GM21423 (cell line): Measurements from ENCODE around the gene CRADD.
A peak's percentile ranks its signal among the peaks of the same experiment; 100 is the strongest.

Experiments
- ATAC-seq: cut with Tn5 transposase; IDR thresholded peaks from one replicate; pipeline ENCODE4 v1.9.1; 2021; ENCODE audit warnings: mild to moderate bottlenecking, moderate library complexity; ENCODE audit not compliant: unreplicated experiment

CRADD gene

GRCh38 chr12:93836620-93837260, 159.6 kb downstream of the CRADD start:
- no peak for ATAC-seq

GRCh38 chr12:93838193-93838592, 161.0 kb downstream of the CRADD start:
- no peak for ATAC-seq

- ATAC-seq = no peak
Measured at GRCh38 chr12:93839064-93839463, 161.9 kb downstream of the CRADD start.

GRCh38 chr12:93841671-93842070, 164.5 kb downstream of the CRADD start:
- no peak for ATAC-seq

DNA sequence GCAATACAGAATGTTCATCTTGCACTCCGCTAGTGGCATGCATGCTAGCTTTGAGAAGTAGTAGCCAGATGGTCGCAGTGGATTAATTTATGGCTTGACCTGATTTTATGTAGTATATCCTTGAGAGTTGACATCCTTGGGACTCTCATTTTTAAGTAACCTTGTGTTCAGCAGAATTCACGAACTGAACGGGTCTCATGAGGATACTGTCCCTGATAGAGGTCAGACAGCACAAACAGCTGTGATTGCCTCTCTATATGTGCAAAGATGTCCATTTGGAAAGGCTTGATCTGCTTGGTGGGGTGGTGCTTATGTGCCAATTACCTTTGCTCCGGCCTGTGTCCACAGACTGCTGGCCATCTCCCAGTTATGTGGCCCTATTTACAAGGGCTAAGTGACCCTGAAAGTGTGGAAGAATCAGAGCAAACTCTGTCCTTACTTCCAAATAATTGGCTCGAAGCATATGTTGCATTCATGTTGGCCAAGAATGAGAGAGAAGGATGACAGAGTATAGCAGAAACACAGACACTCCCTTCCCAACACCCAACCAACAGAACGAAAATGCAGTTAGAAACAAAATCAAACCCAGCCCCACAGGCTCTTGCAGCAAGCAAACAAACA, 167.1 kb downstream of the CRADD start:
- ATAC-seq = no peak

DNA sequence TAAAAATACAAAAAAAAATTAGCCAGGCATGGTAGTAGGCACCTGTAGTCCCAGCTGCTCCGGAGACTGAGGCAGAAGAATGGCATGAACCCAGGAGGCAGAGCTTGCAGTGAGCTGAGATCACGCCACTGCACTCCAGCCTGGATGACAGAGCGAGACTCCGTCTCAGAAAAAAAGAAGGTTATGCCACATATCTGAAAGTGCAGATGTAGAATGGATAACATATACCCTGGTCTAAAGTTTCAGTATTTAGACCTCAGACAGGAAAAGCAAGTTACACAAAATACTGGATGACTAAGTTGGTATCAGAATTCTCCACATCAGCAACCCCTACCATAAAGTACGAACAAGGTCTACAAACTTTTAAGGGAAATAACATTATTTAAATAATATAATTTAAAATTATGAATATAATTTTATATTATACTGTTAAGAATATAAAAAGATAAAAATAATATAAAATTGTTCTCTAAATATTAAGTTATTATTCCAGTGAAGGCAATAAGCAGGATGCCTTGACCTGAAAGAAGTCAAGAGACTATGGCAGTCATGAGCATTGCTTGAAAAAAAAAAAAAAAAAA, 169.9 kb downstream of the CRADD start:
- ATAC-seq = no peak

- peak; percentile 73 for ATAC-seq
Measured at GRCh38 chr12:93847517-93848474, 170.6 kb downstream of the CRADD start.

- peak; percentile 26 for ATAC-seq
Measured at GRCh38 chr12:93848523-93849101, 171.4 kb downstream of the CRADD start.

DNA sequence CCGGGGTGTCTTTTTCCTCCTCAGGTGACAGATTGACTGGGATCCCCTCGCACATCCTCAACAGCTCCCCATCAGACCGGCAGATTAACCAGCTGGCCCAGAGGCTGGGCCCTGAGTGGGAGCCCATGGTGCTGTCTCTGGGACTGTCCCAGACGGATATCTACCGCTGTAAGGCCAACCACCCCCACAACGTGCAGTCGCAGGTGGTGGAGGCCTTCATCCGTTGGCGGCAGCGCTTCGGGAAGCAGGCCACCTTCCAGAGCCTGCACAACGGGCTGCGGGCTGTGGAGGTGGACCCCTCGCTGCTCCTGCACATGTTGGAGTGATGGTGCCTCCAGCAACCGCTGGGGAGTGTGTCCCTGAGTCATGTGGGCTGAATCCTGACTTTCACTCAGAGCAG, 172.8 kb downstream of the CRADD start:
- no peak for ATAC-seq

GRCh38 chr12:93850481-93851256, 173.5 kb downstream of the CRADD start:
- ATAC-seq = no peak

GRCh38 chr12:93851257-93851671, 174.1 kb downstream of the CRADD start:
- no peak for ATAC-seq

DNA sequence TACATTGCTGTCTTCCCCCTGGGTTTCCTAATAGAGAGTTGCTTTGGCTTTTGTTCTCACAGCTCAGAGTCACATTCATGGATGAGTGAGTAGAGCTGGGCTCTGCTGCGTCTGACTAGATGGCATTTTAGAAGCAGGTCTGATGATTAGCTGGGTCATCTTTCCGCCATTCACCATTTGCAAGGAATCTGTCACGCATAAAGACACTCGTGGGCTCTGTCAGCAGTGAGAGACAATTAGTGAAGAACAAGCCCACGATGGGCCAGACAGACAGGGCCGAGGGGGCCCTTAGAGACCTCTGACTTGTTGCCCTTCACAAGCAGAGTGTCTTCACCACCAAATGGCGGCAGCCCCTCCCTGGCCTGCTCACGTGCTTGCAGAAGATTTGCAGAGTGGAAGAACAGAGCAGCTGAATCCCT, 175.0 kb downstream of the CRADD start:
- no peak for ATAC-seq

DNA sequence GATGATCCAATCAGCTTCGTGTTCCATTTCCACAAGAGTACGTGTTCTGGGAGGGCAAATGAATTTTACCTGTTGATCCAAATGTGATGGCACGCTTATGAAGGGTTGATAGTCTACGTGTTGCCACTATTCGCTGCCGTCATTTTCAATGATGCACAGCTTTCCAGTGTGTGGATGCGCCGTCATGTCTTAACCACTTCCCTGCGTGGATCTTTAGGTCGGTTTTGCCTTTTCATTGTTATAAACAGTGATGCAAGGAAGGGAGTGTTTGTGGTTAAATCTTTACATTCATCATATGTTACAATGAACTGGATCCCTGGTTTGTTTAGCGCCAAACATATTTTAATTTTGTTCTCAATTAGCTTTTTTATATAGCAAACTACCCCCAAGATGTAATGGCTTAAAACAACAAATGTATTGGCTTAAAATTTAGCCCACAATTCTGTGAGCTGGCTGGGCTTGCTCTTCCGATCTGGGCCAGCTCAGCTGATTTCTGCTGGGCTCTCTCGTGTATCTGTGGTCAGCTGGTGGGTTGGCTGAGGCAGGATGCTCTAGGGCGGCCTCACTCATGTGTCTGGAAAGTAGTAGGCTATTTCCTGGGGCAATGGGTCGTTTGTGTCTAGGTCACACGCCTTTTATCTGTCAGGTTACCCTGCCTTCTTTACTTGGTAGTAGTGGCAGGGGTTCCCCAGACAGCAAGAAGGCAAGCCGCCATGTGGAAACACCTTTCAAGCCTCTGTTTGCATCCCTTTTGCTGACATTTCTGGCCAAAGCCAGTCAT, 176.7 kb downstream of the CRADD start:
- no peak for ATAC-seq

DNA sequence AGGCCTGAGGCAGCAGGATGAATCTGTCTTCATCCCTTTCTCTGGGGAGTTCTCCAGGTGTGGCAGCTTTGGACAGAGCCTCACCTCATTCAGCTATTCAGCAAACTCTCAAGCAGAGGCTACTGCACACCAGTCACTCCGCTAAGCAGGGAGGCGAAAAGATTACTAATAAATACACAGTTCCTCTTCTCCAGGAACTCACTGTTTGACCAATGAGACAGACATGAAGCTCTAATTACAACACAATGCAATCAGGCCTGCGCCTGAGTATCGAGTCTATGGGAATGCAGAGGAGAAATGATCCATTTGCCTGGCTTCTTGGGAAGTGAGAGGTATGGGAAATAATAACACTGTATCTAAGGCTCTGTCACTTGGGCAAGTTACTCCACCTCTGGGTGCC, 178.1 kb downstream of the CRADD start:
- ATAC-seq = no peak

DNA sequence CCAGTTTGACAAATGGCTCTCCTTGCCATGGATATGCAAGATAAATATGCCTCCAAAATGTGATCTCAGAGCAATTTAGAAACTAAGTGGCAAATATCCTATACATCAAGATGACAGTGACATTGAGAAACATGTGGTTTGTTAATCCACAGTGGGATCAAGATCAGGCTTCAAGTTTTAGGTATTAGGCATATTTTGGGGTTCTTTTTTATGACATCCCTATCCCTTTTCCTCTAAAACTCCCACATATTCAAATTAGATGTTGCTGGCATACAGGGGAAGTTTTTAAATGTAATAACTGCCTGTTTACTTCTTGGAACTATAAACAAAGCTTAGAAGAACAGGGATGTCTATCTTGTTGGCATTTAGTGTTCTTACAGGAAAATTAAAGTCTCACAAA, 179.4 kb downstream of the CRADD start:
- no peak for ATAC-seq

- ATAC-seq = no peak
Measured at GRCh38 chr12:93857279-93857938, 180.2 kb downstream of the CRADD start.

- no peak for ATAC-seq
Measured at GRCh38 chr12:93857991-93858447, 180.8 kb downstream of the CRADD start.

- no peak for ATAC-seq
Measured at GRCh38 chr12:93860668-93861373, 183.6 kb downstream of the CRADD start.
